K562 (cell line): ENCODE results near the gene LGALS9B. TPM values are rescaled to one million over a fixed set of nuclear protein-coding genes. Genes with fewer than 3 reads are reported as not detected.
"Not testable (repeated sequence)": the region's sequence is repeated elsewhere in the genome, so short reads cannot be mapped to it uniquely, and the experiment has no call there.

Experiments used
- ATAC-seq: fragments of 200-7000 bp; cut with Tn5 transposase; 3 replicates; pipeline ENCODE4 v1.9.1; 2020; ENCODE audit warnings: moderate library complexity
- BruUV-seq: library from RNA; stranded (reverse); fragments of 400-500 nt; replicated peaks from 2 replicates; lab custom pipeline; 2021; lab: Mats Ljungman, UMichigan
- CTCF ChIA-PET: fragments of 300-600 bp; formaldehyde crosslinking; extraction: SDS; loops from one replicate; lab custom pipeline; 2021; ENCODE audit warnings: low intra/inter-chr PET ratio; lab: Yijun Ruan, JAX
- POLR2A ChIA-PET: fragments of 300-600, 350-650 bp; sonication (Branson Sonifier 250); formaldehyde crosslinking; extraction: SDS; loops from one replicate; lab custom pipeline; 2021; ENCODE audit warnings: antibody characterized with exemption, inconsistent platforms; lab: Yijun Ruan, JAX
- DNase-seq, 4 experiments: peaks; one replicate each; pipeline versions ENCODE4 v3.0.0 to v3.0.0-alpha.2; 2011 to 2018; ENCODE audit warnings: low spot score in 3 of 4, mixed read lengths in 3 of 4; ENCODE audit errors: extremely low read depth in 1 of 4
- FAIRE-seq: peaks from 2 replicates; lab custom pipeline; 2011; peaks lifted over from hg19 to GRCh38; lab: Jason Lieb, UNC
- H2AFZ ChIP-seq: 2 replicates; pipeline ENCODE4 v1.6.0; 2011; ENCODE audit warnings: low read depth, low read length, control low read depth, inconsistent platforms
- H3K27ac ChIP-seq: fragments of 200-600 bp; 3 replicates; pipeline ENCODE4 v1.8.0; 2011; ENCODE audit warnings: low read depth, mild to moderate bottlenecking, control low read depth, inconsistent platforms, low read length, moderate library complexity, mixed read lengths; ENCODE audit errors: extremely low read depth
- H3K27me3 ChIP-seq, 2 experiments: fragments of 300-600 bp in 1 of 2; 2 replicates in 1 of 2; 3 replicates in 1 of 2; pipeline versions ENCODE4 v1.6.0 to v1.8.0; 2011; ENCODE audit warnings: inconsistent platforms in 2 of 2, low read length in 2 of 2, mild to moderate bottlenecking in 1 of 2, mixed read lengths in 1 of 2, moderate library complexity in 1 of 2; ENCODE audit not compliant: control insufficient read depth in 2 of 2, insufficient read depth in 2 of 2
- H3K36me3 ChIP-seq: fragments of 300-600 bp; 3 replicates; pipeline ENCODE4 v1.8.0; 2011; ENCODE audit warnings: mild to moderate bottlenecking, low read length, inconsistent platforms; ENCODE audit not compliant: control insufficient read depth, insufficient read depth
- H3K4me1 ChIP-seq, 2 experiments: fragments of 200-600 bp in 1 of 2; replicated peaks in 1 of 2; 2 replicates in 1 of 2; 3 replicates in 1 of 2; pipeline versions ENCODE4 v1.5.1 to v1.8.0; 2011; ENCODE audit warnings: inconsistent platforms in 2 of 2, low read length in 2 of 2, mild to moderate bottlenecking in 1 of 2, mixed read lengths in 1 of 2, moderate library complexity in 1 of 2; ENCODE audit not compliant: control insufficient read depth in 2 of 2, insufficient read depth in 2 of 2
- H3K4me2 ChIP-seq: 2 replicates; pipeline ENCODE4 v1.6.1; 2011; ENCODE audit warnings: low read length, control low read depth, inconsistent platforms, mixed read lengths; ENCODE audit not compliant: insufficient read depth
- H3K4me3 ChIP-seq: fragments of 200-600 bp; sonication (generic), shearing (Covaris generic); 2 replicates; pipeline ENCODE4 v1.5.1; 2016; ENCODE audit warnings: control low read depth, inconsistent platforms
- H3K79me2 ChIP-seq: fragments of 200-600 bp; 3 replicates; pipeline ENCODE4 v1.8.0; 2011; ENCODE audit warnings: low read length, inconsistent platforms; ENCODE audit not compliant: control insufficient read depth, insufficient read depth
- H3K9ac ChIP-seq, 2 experiments: 2 replicates each; pipeline versions ENCODE4 v1.6.0 to v1.6.1; 2011; ENCODE audit warnings: low read depth in 2 of 2, low read length in 2 of 2, control low read depth in 1 of 2, inconsistent platforms in 1 of 2, mild to moderate bottlenecking in 1 of 2, mixed read lengths in 1 of 2; ENCODE audit not compliant: insufficient read depth in 1 of 2
- H3K9me1 ChIP-seq: one replicate; pipeline ENCODE4 v1.6.0; 2011; ENCODE audit warnings: inconsistent platforms, mild to moderate bottlenecking, low read length, moderate library complexity; ENCODE audit not compliant: control insufficient read depth, insufficient read depth
- H3K9me3 ChIP-seq: replicated peaks from 2 replicates; pipeline ENCODE4 v1.5.1; 2011; ENCODE audit warnings: low read depth, low read length, inconsistent platforms; ENCODE audit not compliant: control insufficient read depth, insufficient read depth
- H4K20me1 ChIP-seq: replicated peaks from 2 replicates; pipeline ENCODE4 v1.6.1; 2011; ENCODE audit warnings: low read length, inconsistent platforms, mixed read lengths; ENCODE audit not compliant: control insufficient read depth, insufficient read depth
- WGBS: fragments of 100-300 bp; shearing (Covaris generic); methylation state at CpG from one replicate; pipeline ENCODE4 v1.1.6; 2016; ENCODE audit warnings: low coverage, mixed read lengths; ENCODE audit not compliant: insufficient coverage; ENCODE audit errors: missing lambda C conversion rate; 5-methylcytosine and 5-hydroxymethylcytosine counted together
- in situ Hi-C: fragments of 300-500 bp; cut with MboI; formaldehyde crosslinking; loops from 4 replicates; pipeline ENCODE4 v1.15.0; 2018; ENCODE audit warnings: inconsistent platforms, mixed read lengths
- intact Hi-C: fragments of 100-400 bp; cut with micrococcal nuclease; formaldehyde crosslinking; loops from 2 replicates; pipeline ENCODE4 v1.14.2; 2022
- polyA plus RNA-seq, 8 experiments: library from polyadenylated mRNA; depleted of rRNA in 4 of 8; stranded (reverse) in 5 of 8; unstranded in 3 of 8; fragments of >200 nt; fragmentation: Nextera tagmentation in 2 of 8; fragmentation: Illumina TruSeq in 1 of 8; extraction: Ambion mirVana in 2 of 8; extraction: Trizol in 1 of 8; gene quantifications; 2 replicates each; pipeline versions ENCODE4 v1.2.1 to v1.2.3, GENCODE V29; 2011 to 2014; ENCODE audit warnings: inconsistent platforms in 1 of 8, missing spikeins in 1 of 8
- total RNA-seq, 7 experiments: library from RNA; depleted of rRNA in 6 of 7; stranded (reverse); fragments of >200 nt in 6 of 7; fragmentation: Illumina TruSeq in 2 of 7; extraction: Trizol in 2 of 7; gene quantifications; 2 replicates each; pipeline versions ENCODE4 v1.2.1 to v1.2.3, GENCODE V29; 2011 to 2021; ENCODE audit warnings: low replicate concordance in 1 of 7

The LGALS9B gene
- total and polyA plus RNA-seq, 9 of the 15 experiments (the other 6 are each of a cell fraction or from before 2014, with no cell fraction given): not detected

- H3K9me3 ChIP-seq, H3K79me2 ChIP-seq, in situ Hi-C loops, H3K36me3 ChIP-seq, H3K4me1 ChIP-seq, ATAC-seq, FAIRE-seq, H3K4me2 ChIP-seq, CTCF ChIA-PET, H2AFZ ChIP-seq, H3K9me1 ChIP-seq, H3K4me3 ChIP-seq, H3K27ac ChIP-seq, DNase-seq, POLR2A ChIA-PET, H3K9ac ChIP-seq, H4K20me1 ChIP-seq, intact Hi-C loops, BruUV-seq, H3K27me3 ChIP-seq: not testable (repeated sequence)
- WGBS: no CpG with 5 or more reads among the region's 11 CpGs
Measured at GRCh38 chr17:20504388-20505066, 37.2 kb upstream of the LGALS9B start.

- H3K27ac ChIP-seq, H3K36me3 ChIP-seq, H2AFZ ChIP-seq, DNase-seq, H3K4me1 ChIP-seq, BruUV-seq, H3K9ac ChIP-seq, H3K79me2 ChIP-seq, ATAC-seq, H3K4me3 ChIP-seq, FAIRE-seq, CTCF ChIA-PET, H4K20me1 ChIP-seq, in situ Hi-C loops, H3K4me2 ChIP-seq, H3K9me1 ChIP-seq, POLR2A ChIA-PET, intact Hi-C loops, H3K9me3 ChIP-seq, H3K27me3 ChIP-seq: not testable (repeated sequence)
- no CpG with 5 or more reads among the region's 11 CpGs for WGBS
Measured at GRCh38 chr17:20501896-20502295, 34.6 kb upstream of the LGALS9B start.

- 0% methylated on average over 1 of the region's 4 CpGs for WGBS
- H3K9ac ChIP-seq, DNase-seq, H2AFZ ChIP-seq, ATAC-seq, intact Hi-C loops, CTCF ChIA-PET, BruUV-seq, H3K27me3 ChIP-seq, H3K9me1 ChIP-seq, FAIRE-seq, H3K4me2 ChIP-seq, H3K36me3 ChIP-seq, H3K27ac ChIP-seq, in situ Hi-C loops, H3K4me3 ChIP-seq, POLR2A ChIA-PET, H3K9me3 ChIP-seq, H3K4me1 ChIP-seq, H3K79me2 ChIP-seq, H4K20me1 ChIP-seq: not testable (repeated sequence)
Measured at GRCh38 chr17:20500346-20500745, 33.0 kb upstream of the LGALS9B start.

- WGBS: no CpG with 5 or more reads among the region's 5 CpGs
- H3K9me1 ChIP-seq, H3K4me3 ChIP-seq, intact Hi-C loops, BruUV-seq, H3K4me2 ChIP-seq, H4K20me1 ChIP-seq, H3K9me3 ChIP-seq, in situ Hi-C loops, DNase-seq, ATAC-seq, H3K27me3 ChIP-seq, CTCF ChIA-PET, H3K4me1 ChIP-seq, H3K36me3 ChIP-seq, H3K27ac ChIP-seq, POLR2A ChIA-PET, H2AFZ ChIP-seq, H3K9ac ChIP-seq, FAIRE-seq, H3K79me2 ChIP-seq: not testable (repeated sequence)
Measured at GRCh38 chr17:20495420-20495819, 28.1 kb upstream of the LGALS9B start.
